Renal cortex interstitium (tissue), 11 donors: ENCODE measurements around the gene ZNF594. TPM values are rescaled to one million over a fixed set of nuclear protein-coding genes. Genes with fewer than 3 reads are reported as not detected.
"Not testable (repeated sequence)": the region's sequence is repeated elsewhere in the genome, so short reads cannot be mapped to it uniquely, and the experiment has no call there.

ENCODE experiments used
- DNase-seq, 11 donors: peaks; one replicate each; pipeline ENCODE4 v3.0.0-alpha.2; 2013; ENCODE audit warnings: low read depth in 9 of 11, low spot score in 4 of 11; ENCODE audit errors: extremely low read depth in 1 of 11
- polyA plus RNA-seq, 3 donors: library from polyadenylated mRNA; unstranded; fragments of 120-200 nt; gene quantifications; one replicate each; pipeline ENCODE4 v1.2.1, GENCODE V29; 2013; ENCODE audit not compliant: insufficient read length in 3 of 3

The ZNF594 gene
- polyA plus RNA-seq, 3 donors, result 21.2 to 27.9 (median 22.7) TPM

DNA sequence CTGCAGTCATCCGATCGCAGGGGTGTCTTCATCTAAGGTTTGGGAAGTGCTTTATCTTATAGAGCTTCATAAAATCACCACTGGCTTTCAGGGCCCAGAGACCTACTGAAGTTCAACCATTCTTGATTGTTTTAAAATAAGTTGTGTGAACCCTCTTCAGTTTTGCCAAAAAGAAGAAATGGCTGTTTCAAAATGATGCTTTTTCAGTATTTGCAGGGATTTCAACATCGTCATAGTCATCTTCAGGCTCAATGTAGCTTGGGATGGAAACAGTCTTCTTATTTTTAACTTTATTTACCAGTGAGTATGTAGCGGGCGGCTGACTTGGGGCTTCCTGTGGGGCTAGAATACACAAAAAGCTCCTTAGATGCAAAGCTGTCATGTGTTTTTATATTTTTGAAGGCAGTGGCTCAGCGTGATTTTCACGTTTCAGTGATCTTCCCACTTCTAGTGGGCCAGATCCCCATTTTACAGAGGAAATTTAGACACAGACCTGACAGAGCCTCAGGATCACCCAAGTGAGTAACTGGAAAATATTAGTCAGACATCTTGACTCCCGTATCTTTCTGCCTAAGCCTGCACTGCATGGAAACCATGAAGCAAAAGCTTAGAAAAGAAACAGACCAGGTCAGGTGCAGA lies 19.1 kb upstream of the ZNF594 start:
- no peak for DNase-seq

DNA sequence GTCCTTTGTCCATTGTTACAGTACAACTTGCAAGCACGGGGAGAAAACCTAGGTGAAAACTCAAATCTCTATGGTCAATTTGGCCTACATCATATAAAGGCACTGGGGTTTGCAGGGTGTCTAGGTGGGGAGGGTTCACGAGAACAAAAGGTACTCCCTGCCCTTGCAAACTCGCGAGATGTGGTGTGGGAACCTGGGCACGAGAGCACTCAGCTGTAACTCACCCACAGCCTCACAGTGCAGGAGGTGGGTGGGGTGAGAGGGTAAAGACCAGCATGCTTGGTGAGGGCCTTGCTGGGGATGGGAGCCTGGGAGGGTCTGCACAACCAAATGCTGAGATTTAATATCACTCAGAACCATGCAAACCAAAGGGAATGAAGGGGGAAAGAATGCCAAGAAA lies 18.4 kb upstream of the ZNF594 start:
- no peak for DNase-seq

DNA sequence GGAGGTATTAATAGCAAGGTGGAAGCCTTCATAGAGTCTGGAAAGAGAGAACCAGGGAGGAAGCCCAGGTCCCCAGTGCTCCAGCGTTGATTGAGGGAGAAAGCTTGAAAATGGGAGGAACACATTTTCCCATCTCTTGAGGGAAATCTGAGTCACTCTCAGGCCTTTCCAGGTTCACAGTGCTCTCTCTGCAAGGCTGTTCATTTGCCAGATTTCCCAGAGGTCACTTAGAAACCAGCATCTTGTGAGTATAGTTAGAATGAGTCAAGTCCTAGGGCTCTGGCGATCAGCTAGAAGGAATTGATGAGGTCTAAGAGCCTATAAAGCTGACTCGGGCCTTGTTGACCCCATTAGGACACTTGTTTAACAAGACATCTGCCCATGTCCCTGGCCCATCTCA lies 17.7 kb upstream of the ZNF594 start:
- DNase-seq, result no peak

DNA sequence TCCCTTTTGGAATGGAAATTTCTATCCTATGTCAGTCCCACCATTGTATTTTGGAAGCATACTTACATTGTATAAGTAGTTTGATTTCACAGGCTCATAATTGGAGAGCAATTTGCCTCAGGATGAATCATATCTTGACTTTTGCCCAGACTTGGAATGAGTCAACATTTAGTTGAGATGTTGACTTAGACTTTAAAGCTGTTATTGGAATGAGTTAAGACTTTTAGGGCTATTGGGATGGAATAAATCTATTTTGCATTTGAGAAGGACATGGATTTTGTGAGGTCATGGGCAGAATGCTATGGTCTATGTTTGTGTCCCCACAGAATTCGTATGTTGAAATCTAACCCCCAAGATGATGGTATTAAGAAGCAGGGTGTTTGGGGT lies 12.2 kb upstream of the ZNF594 start:
- no peak for DNase-seq

DNA sequence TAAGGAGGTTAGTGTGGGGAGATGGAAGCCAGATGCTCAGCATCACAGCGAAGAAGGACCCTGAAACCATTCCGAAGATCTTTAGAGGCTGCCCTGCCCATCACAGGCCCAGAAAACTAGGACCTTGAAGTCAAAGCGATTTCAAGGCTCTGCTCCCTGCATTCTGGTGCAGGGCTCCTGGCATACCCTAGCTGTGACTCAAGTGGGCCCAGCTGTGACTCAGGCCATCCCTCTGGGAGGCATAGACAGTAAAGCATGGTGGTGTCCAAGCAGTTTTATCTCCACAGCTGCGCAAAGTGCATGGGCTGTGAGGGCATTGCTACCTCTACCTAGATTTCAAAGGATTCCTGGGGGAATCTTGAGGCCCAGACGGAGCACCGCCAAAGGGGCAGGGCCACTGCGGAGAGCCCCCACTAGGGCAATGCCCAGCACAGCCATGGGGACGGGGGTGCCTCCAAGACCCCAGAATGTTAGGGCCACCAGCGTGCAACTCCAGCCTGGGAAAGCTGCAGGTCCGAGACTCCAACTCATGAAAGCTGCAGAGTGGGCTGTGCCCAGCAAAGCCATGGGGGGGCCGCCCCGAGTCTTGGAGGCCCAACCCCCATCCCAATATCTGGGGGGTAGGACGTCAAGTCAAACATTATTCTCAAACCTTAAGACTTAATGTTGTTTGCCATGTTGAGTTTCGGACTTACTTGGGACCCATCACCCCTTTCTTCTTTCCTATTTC lies 11.7 kb upstream of the ZNF594 start:
- DNase-seq, result no peak

DNA sequence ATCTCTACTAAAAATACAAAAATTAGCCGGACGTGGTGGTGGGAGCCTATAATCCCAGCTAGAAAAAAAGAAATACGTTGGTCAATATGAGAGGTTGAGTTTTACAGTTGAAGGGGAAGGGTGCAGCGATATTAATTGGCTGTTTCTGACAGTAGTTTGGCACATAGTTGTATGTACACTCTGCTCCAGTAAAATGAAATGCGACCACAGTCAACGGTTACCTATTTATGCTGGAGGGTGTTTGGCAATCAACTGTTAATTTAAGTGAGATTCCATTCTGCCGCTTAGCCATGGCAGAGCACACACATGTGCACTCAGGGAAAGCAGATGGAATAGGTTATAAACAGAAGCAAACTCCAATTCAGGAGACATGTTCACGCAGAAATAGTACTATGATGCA lies 9.3 kb upstream of the ZNF594 start:
- DNase-seq, result peak in 1 of 11 donors; percentile 16

DNA sequence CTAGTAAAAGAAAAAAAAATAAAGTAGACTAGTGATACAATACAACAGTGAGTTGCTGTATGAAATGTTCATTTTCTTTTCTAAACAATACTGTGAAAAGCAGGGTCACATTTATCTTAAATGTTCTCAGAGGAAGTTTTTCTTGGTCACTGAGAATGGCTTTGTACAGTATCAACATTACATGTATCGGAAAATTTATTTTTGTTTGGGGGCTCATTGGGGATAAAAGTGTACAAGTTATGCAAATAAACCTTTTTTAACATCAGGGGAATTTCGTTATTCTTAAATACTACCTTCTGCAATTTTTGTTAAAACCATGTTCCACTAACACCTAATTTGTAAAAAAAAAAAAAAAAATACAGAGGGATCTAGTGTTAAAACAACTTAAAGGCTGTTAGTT lies 8.7 kb upstream of the ZNF594 start:
- DNase-seq, result no peak

DNA sequence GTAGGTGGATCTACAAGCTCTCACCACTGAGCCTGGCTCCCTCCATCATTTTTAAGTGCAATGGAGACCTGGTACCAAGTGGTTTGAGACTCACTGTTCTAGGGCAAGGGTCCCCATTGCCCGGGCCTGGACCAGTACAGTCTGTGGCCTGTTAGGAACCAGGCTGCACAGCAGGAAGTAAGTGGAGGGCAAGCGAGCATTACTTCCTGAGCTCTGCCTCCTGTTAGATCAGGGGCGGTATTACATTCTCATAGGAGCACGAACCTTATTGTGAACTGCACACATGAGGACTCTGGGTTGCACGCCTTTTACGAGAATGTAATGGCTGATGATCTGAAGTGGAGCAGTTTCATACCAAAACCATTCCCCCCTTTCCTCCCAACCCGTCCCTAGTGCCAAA lies 6.8 kb upstream of the ZNF594 start:
- no peak for DNase-seq

DNA sequence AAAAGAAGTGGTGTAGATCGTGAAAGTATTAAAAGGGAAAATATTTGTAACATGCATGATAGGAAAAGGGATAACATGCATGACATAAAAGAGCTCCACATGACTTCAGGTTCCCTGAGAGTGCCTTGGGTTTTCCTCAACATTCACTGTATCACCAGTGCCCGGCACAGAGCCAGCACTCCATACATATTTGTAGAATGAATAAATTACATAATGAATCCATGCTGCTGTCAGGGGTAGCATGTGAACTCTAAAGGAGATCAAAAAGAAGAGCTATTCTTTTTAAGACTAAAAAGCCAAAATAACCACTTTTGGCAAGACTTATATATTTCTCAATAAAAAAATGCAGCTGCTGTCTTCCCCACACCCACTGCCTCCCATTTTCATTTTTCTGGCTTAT lies 2.7 kb upstream of the ZNF594 start:
- DNase-seq, result no peak

DNA sequence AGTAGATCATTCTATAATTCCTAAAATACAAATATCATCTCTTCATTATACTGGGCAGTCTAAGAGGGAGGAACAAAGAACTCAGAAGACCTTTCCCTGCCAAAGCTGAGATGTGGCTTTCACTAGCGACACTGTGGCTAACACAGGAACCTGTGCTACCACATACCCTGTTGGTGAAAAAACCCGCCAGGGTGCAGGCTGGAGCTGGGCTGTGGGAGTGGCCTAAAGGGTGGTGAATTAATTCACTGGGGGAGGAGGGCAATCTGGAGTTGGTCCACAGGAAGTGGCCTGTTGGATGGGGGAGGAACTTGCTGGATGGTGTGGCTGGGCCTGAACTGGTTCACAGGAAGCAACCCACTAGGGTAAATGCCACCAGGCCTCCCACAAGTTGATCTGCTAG lies 7.4 kb downstream of the ZNF594 start:
- no peak for DNase-seq

DNA sequence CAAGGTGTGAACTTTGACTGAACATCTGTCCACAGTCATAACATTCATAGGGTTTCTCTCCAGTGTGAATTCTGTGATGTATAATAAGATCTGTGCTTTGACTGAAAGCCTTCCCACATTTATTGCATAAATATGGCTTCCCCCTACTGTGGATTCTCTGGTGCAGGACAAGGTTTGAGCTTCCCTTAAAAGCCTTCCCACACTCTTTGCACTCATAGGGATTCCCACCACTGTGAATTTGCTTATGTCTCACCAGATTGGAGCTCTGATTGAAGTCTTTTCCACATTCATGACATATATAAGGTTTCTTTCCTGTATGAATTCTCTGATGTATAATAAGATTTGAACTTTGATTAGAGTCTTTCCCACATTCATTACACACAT lies 8.3 kb downstream of the ZNF594 start:
- DNase-seq, result no peak

DNA sequence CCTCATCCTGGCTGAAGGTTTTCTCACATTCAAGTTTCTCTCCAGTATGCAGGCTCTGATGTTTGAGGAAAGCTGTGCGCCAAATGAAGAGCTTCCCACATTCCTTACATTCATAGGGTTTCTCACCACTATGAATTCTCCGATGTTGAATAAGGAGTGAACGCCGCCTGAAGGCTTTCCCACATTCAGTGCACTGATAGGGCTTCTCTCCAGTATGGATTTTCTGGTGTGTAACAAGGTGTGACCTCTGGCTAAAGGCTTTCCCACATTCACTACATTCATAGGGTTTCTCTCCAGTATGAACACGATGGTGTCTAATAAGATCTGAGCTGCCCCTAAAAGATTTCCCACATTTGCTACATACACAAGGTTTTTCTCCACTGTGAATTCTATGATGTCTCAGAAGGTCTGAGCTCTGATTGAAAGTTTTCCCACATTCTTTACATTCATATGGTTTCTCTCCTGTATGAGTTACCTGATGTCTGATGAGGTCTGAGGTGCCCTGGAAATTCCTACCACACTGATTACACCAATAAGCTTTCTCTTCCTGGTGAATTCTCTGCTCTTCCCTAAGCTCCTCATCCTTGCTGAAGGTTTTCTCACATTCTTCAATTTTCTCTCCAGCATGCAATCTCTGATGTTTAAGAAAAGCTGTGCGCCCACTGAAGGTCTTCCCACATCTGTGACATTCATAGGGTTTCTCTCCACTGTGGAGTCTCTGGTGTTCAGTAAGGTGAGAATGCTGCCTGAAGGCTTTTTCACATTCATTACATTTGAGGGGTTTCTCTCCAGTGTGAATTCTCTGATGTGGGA lies 8.9 kb downstream of the ZNF594 start:
- DNase-seq, result no peak

DNA sequence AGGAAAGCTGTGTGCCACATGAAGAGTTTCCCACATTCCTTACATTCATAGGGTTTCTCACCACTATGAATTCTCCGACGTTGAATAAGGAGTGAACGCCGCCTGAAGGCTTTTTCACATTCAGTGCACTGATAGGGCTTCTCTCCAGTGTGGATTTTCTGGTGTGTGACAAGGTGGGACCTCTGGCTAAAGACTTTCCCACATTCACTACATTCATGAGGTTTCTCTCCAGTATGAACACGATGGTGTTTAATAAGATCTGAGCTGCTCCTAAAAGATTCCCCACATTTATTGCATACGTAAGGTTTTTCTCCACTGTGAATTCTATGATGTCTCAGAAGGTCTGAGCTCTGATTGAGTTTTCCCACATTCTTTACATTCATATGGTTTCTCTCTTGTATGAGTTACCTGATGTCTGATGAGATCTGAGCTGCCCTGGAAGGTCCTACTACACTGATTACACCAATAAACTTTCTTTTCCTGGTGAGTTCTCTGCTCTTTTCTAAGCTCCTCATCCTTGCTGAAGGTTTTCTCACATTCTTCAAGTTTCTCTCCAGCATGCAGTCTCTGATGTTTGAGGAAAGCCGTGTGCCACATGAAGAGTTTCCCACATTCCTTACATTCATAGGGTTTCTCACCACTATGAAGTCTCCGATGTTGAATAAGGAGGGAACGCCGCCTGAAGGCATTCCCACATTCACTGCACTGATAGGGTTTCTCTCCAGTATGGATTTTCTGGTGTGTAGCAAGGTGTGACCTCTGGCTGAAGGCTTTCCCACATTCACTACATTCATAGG lies 10.0 kb downstream of the ZNF594 start:
- DNase-seq, result no peak

DNA sequence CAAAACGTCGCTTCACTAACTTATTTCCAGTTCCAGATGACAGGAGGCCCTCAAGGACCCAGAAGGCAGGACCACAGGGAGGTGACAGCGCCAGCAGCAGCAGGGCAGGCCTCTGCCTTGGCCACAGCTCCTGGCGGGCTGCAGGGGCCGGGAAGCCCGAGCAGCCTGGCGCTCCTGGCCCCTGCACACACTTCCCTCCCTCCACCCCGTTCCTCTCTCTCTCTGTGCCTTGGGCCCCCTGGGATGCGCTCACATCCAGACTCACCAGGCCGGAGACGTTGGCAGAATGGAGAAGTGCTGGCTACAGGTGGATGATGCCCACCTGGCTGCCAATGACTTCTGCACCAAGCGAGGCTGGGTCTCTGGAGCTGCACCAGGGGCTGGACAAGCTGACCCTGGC lies 12.7 kb downstream of the ZNF594 start:
- DNase-seq, result no peak

DNA sequence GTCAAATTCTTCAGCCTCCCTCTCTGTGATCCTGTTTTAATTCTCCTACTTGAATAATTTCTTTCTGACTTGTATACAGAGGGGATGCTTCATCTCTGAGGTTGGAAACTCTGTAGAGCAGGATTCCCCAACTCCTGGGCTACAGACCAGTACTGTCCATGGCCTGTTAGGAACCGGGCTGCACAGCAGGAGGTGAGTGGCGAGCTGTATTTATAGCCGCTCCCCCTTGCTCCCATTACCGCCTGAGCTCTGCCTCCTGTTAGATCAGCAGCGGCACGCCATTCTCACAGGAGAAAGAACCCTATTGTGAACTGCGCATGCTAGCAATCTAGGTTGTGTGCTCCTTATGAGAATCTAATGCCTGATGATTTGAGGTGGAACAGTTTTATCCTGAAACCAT lies 16.6 kb downstream of the ZNF594 start:
- not testable (repeated sequence) for DNase-seq

DNA sequence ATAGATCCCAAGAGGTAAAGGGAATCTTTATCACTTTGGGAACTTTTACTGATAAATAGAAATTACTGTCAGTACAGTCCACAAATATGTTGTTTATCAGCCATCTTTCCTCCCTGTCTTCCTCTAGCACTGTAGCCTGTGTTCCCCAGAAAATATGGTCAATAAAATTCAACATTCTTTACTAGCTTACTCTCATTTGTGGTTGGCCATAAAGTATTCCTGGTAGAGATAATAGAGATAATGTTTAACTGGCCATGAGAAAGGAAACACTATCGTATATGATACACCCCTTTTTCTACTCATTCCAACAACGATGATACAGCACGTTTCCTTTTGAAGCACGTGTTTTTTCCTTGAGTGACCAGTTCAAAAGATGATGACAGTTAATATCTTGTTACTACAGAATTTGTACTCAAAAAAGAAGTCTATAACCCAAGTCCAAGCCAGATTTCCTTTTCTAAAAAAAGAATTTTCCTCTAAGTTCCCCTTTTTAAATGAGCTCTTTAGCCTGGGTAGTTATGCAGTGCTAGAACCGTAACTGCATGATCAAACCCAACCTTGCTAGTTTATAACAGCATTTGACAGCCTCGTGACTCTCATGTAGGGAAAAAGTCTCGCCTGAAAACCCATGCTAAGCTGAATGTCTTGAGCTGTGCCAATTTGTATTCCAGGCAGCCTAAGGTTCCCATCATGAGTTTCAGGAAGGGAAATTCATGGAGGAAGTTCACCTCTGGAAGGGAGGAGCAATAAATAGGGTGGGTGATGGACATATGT lies 25.7 kb downstream of the ZNF594 start:
- DNase-seq, result not testable (repeated sequence)

DNA sequence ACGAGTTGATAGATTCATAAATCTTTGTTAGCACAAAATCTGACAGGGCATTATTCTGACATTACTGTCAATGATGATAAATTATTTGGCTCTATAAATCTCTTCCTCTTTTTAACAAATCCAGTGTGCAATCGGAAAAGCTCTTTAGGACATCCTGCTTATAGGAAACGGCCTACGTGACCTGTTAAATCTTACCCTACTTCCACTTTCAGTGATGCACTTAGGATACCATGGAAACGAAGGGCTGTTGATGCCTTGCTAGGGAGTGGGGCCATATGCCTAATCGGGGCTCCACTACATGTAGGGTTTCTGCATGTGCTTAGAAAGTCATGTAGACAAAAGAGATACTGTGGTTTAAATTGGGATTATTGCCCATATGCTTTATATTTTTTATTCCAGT lies 27.2 kb downstream of the ZNF594 start:
- no peak for DNase-seq

DNA sequence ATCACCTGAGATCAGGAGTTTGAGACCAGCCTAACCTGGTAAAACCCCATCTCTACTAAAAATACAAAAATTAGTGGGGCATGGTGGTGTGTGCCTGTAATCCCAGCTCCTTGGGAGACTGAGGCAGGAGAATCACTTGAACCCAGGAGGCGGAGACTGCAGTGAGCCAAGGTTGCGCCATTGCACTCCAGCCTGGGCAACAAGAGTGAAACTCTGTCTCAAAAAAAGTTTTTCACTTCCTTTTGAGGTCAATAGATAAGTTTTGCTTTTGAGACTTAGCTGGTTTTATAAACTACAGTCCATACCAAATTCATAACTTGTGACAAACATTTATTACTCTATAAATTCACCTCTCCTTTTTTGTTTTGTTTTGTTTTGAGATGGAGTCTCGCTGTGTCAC lies 29.9 kb downstream of the ZNF594 start:
- DNase-seq, result not testable (repeated sequence)

DNA sequence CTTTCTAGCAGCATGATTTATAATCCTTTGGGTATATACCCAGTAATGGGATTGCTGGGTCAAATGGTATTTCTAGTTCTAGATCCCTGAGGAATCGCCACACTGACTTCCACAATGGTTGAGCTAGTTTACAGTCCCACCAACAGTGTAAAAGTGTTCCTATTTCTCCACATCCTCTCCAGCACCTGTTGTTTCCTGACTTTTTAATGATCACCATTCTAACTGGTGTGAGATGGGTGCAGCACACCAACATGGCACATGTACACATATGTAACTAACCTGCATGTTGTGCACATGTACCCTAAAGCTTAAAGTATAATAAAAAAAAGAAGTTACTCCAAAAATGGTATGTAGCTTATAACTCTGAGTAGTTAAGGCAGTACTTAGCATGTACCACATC lies 31.0 kb downstream of the ZNF594 start:
- DNase-seq, result not testable (repeated sequence)
